AG09309 (cell line): Measurements from ENCODE around the gene GSK3B.

Source experiments
- DNase-seq: peaks from one replicate; pipeline ENCODE4 v3.0.0-alpha.2; 2010; ENCODE audit warnings: low read depth
- H3K4me3 ChIP-seq: 2 replicates; pipeline ENCODE4 v1.5.1; 2011; ENCODE audit warnings: mild to moderate bottlenecking, low read depth, low read length, moderate library complexity; ENCODE audit not compliant: control insufficient read depth
- CTCF ChIP-seq: IDR thresholded peaks from 2 replicates; pipeline ENCODE4 v1.5.1; 2011; ENCODE audit warnings: mild to moderate bottlenecking, low read depth, low read length, inconsistent platforms; ENCODE audit not compliant: insufficient read depth, control insufficient read depth; ENCODE audit errors: missing control alignments

Gene GSK3B

GRCh38 chr3:119790369-119790768 lies 303.9 kb downstream of the GSK3B start:
- H3K4me3 ChIP-seq, result no peak overlapping the region
- DNase-seq, result no peak
- no peak for TF ChIP-seq CTCF

GRCh38 chr3:119786409-119786808 lies 307.8 kb downstream of the GSK3B start:
- DNase-seq, result no peak

GRCh38 chr3:119783883-119784282 lies 310.4 kb downstream of the GSK3B start:
- H3K4me3 ChIP-seq, result no peak overlapping the region
- no peak for DNase-seq
- no peak for TF ChIP-seq CTCF

More at GRCh38 chr3:119786409-119786808, 307.8 kb downstream of the GSK3B start:
- H3K4me3 ChIP-seq, result no peak overlapping the region
- TF ChIP-seq CTCF, result no peak

GRCh38 chr3:119783255-119783654 lies 311.0 kb downstream of the GSK3B start:
- no peak overlapping the region for H3K4me3 ChIP-seq
- DNase-seq, result no peak
- no peak for TF ChIP-seq CTCF

- no peak for TF ChIP-seq CTCF
- no peak for DNase-seq
- H3K4me3 ChIP-seq, result no peak overlapping the region
These were observed 311.8 kb downstream of the GSK3B start for GRCh38 chr3:119782460-119782859.

GRCh38 chr3:119781330-119782198 lies 312.7 kb downstream of the GSK3B start, which contains the start of gene NR1I2:
TSS of gene NR1I2 (plus strand) at chr3:119782101.
- no peak for TF ChIP-seq CTCF
- DNase-seq, result no peak
- no peak within 1 kb of the TSS for H3K4me3 ChIP-seq
